ENCODE measurements around the gene TMPO. TPM values are rescaled to one million over a fixed set of nuclear protein-coding genes. Genes with fewer than 3 reads are reported as not detected.

TMPO gene
- total and polyA plus RNA-seq, 10 of the 15 experiments (the other 5 are each of a cell fraction or from before 2014, with no cell fraction given): 79.8 to 246 (median 179) TPM

DNA sequence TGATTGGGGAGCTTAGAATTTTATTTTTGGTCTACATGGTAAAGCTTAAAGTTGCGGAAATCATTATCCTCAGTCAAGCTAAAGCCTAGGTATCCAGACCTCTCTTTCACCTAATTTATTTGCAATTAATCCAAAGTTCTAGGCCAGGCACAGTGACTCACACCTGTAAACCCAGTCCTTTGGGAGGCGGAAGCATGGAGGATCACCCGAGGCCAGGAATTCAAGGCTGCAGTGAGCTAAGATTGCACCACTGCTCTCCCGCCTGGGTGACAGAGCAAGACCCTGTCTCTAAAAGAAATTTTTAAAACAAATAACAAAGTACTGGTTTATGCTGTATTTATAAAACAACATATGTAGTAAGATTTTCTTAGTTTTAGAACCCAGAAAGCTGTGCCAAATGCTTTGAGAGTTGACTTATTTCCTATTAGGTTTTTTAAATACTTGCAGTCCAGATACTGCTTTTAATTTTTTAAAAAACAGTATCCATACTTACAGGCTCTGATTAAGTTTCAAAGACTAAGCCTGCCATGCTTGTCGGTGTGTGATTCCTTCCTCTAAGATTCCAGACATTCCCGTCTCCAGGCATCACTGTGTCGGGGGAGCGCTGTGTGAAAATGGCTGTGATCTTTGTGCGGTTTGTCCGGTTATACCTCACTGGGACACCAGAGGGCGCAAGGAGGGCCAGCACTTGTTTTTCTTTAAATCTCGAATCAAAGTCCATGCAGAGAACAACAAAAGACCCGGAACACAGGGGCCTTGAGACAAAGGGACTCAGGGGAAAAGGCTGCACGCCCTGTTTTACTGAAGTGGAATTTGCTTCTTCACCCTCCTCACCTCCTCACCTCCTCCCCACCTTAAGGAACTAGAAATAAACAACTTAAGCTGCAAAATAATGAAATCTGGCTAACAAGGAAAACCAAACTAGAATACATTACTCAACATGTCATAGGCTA lies 24.6 kb upstream of the TMPO start (continued):
- TF ChIP-seq, protein P1, sequence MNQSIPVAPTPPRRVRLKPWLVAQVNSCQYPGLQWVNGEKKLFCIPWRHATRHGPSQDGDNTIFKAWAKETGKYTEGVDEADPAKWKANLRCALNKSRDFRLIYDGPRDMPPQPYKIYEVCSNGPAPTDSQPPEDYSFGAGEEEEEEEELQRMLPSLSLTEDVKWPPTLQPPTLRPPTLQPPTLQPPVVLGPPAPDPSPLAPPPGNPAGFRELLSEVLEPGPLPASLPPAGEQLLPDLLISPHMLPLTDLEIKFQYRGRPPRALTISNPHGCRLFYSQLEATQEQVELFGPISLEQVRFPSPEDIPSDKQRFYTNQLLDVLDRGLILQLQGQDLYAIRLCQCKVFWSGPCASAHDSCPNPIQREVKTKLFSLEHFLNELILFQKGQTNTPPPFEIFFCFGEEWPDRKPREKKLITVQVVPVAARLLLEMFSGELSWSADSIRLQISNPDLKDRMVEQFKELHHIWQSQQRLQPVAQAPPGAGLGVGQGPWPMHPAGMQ (IDR thresholded peaks at IDR 0.05; ENCODE audit: borderline replicate concordance): no peak
- no peak for TF ChIP-seq JUNB (IDR thresholded peaks at IDR 0.05)
- 0 out of 2 replicates have a peak, but pooled peaks have one; percentile 6 for TF ChIP-seq NRF1 (conservative IDR thresholded peaks at IDR 0.05; ENCODE audit: low read depth, low read length)
- peak; percentile 35; the same call in 1 of the 2 replicates for TF ChIP-seq NFIC (IDR thresholded peaks at IDR 0.05; ENCODE audit: low read depth, low read length)
- no peak for TF ChIP-seq BCL11A (IDR thresholded peaks at IDR 0.05; ENCODE audit: low read depth, low read length)
- TF ChIP-seq POU2F2 (IDR thresholded peaks at IDR 0.05; ENCODE audit: borderline replicate concordance, low read depth, low read length): peak; percentile 39; the same call in 1 of the 3 replicates
- TF ChIP-seq FOXM1 (IDR thresholded peaks at IDR 0.05; ENCODE audit: low read depth, low read length): peak; percentile 97
- peak; percentile 31; the same call in 1 of the 2 replicates for TF ChIP-seq TAF1 (IDR thresholded peaks at IDR 0.05; ENCODE audit: borderline replicate concordance, low read depth, low read length)
- TF ChIP-seq LARP7 (IDR thresholded peaks at IDR 0.05): peak; percentile 32; the same call in 1 of the 2 replicates
- TF ChIP-seq, protein P2, sequence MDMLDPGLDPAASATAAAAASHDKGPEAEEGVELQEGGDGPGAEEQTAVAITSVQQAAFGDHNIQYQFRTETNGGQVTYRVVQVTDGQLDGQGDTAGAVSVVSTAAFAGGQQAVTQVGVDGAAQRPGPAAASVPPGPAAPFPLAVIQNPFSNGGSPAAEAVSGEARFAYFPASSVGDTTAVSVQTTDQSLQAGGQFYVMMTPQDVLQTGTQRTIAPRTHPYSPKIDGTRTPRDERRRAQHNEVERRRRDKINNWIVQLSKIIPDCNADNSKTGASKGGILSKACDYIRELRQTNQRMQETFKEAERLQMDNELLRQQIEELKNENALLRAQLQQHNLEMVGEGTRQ (IDR thresholded peaks at IDR 0.05; ENCODE audit: borderline replicate concordance, low read depth, low read length): no peak
- no peak for TF ChIP-seq NR2F1 (conservative IDR thresholded peaks at IDR 0.05)
- TF ChIP-seq EGR1 (IDR thresholded peaks at IDR 0.05; ENCODE audit: borderline replicate concordance in 1 of 2, low read depth in 2 of 2, low read length in 2 of 2): no peak
- no peak for TF ChIP-seq NFYB (IDR thresholded peaks at IDR 0.05; ENCODE audit: insufficient read depth, low read depth, low read length)
- TF ChIP-seq RELA (IDR thresholded peaks at IDR 0.05; ENCODE audit: borderline replicate concordance, partially characterized antibody): no peak
- no peak for TF ChIP-seq WRNIP1 (IDR thresholded peaks at IDR 0.05; ENCODE audit: borderline replicate concordance, low read depth, low read length)
- TF ChIP-seq, protein P3, sequence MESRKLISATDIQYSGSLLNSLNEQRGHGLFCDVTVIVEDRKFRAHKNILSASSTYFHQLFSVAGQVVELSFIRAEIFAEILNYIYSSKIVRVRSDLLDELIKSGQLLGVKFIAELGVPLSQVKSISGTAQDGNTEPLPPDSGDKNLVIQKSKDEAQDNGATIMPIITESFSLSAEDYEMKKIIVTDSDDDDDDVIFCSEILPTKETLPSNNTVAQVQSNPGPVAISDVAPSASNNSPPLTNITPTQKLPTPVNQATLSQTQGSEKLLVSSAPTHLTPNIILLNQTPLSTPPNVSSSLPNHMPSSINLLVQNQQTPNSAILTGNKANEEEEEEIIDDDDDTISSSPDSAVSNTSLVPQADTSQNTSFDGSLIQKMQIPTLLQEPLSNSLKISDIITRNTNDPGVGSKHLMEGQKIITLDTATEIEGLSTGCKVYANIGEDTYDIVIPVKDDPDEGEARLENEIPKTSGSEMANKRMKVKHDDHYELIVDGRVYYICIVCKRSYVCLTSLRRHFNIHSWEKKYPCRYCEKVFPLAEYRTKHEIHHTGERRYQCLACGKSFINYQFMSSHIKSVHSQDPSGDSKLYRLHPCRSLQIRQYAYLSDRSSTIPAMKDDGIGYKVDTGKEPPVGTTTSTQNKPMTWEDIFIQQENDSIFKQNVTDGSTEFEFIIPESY (IDR thresholded peaks at IDR 0.05): no peak
- peak; percentile 92 for TF ChIP-seq YY1 (IDR thresholded peaks at IDR 0.05; ENCODE audit: low read depth, low read length)
- TF ChIP-seq ASH2L (IDR thresholded peaks at IDR 0.05; ENCODE audit: borderline replicate concordance, low read depth): no peak
- TF ChIP-seq SMAD1 (IDR thresholded peaks at IDR 0.05; ENCODE audit: low read depth, partially characterized antibody): no peak
- no peak for TF ChIP-seq STAT3 (IDR thresholded peaks at IDR 0.05; ENCODE audit: low read depth, low read length)
- TF ChIP-seq SMARCA5 (IDR thresholded peaks at IDR 0.05): peak; percentile 86
- TF ChIP-seq SRF (IDR thresholded peaks at IDR 0.05; ENCODE audit: low read depth in 2 of 2, low read length in 2 of 2): no peak
- no peak for TF ChIP-seq PAX5 (IDR thresholded peaks at IDR 0.05; ENCODE audit: borderline replicate concordance, low read depth, low read length)
- no peak for TF ChIP-seq CEBPB (IDR thresholded peaks at IDR 0.05; ENCODE audit: borderline replicate concordance in 1 of 2, low read depth in 2 of 2, low read length in 2 of 2)
- TF ChIP-seq, protein P4, sequence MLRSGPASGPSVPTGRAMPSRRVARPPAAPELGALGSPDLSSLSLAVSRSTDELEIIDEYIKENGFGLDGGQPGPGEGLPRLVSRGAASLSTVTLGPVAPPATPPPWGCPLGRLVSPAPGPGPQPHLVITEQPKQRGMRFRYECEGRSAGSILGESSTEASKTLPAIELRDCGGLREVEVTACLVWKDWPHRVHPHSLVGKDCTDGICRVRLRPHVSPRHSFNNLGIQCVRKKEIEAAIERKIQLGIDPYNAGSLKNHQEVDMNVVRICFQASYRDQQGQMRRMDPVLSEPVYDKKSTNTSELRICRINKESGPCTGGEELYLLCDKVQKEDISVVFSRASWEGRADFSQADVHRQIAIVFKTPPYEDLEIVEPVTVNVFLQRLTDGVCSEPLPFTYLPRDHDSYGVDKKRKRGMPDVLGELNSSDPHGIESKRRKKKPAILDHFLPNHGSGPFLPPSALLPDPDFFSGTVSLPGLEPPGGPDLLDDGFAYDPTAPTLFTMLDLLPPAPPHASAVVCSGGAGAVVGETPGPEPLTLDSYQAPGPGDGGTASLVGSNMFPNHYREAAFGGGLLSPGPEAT (IDR thresholded peaks at IDR 0.05; ENCODE audit: low read depth): peak; percentile 81

Measured in GM12878 (cell line).